ENCODE data around the gene PLEKHA7.

The PLEKHA7 gene

DNA sequence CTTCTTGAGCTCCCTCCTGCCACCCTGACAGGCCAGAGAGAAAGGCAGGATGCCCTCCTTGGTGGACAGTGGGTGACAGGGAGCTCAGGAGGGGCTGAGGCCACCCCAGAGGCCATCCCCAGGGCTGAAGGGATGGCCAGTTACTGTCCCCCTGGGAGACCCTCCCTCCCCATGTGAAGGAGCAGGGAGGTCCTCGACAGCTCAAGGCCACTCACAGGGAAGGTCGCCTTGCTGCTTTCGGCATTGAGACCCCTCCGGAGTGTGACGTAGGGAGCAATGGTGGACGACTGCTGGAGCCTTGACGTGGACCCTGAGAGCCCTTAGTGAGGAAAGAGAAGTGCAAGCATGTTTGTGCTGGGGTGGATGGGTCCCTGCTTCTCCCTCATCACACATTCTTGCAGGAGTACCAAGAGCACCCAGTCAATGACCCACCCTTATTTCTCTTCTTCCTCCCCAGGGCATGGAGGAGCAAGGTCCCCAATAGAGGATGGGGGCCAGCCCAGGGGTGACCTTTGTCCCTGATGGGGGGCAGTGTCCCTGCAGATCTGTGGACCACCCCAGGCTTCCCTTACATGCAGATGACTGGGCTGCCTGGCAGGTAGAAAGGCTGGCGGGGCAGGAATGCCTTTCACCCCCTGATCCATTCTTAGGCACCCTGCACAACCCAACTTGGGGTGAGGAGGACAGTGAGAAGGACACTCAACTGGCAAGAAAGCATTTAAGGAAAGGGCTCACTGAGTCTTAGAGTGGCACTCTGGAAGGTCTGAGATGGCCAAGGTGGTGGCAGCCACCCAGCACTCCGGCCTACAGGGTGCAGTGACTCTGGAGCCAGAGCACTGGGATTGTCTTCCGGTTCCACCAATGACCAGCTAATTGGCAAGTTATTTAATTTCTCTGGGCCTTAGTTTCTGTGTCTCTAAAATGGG is 224.4 kb downstream of the PLEKHA7 start:
- no peak for TF ChIP-seq CTCF (IDR thresholded peaks at IDR 0.05)

- TF ChIP-seq CTCF (IDR thresholded peaks at IDR 0.05), result no peak
These were observed 225.2 kb downstream of the PLEKHA7 start for GRCh38 chr11:16789063-16789420.

DNA sequence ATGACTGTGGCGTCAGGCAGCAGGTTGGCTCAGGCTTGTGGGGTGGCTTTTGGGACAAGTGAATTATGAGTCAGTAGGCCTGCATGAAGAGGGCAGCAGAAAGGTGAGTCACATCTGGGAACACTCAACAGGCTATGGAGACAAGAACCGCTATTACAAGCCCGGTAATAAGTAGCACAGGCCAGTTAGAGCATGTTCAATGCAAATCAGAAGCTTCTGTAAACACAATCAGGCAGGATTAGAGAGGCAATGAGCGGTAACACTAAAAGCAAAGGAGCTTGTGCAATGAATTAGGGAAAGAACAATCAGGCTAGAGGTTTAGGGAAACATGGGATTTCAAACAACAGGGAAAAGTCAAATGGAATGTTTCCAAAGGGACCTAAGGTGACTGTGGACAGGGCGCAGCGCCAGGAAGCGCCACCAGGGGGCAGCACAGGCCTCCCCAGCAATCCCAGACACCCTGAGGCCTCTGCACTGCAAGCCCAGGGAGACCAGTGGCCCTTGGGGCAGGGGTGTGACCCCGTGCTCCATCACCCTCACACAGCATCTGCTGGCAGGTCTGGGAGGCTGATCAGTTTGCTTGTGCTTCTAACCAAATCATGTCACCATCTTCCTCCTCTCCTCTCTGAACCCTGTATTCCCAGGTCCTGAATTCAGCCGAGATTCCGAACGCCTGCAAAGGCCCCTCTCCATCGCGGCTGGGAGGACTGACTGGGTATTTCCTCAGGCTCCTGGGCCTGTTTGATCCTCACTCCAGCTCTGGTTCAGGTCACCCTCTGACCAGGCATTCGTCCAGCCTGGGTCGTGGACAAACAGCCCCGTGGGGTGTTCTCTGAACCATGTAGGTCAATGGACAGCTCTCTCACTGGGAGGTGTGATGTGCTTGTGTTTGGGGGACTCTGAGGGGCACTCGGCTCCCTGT is 225.8 kb downstream of the PLEKHA7 start:
- TF ChIP-seq CTCF (IDR thresholded peaks at IDR 0.05), result peak; percentile 99

DNA sequence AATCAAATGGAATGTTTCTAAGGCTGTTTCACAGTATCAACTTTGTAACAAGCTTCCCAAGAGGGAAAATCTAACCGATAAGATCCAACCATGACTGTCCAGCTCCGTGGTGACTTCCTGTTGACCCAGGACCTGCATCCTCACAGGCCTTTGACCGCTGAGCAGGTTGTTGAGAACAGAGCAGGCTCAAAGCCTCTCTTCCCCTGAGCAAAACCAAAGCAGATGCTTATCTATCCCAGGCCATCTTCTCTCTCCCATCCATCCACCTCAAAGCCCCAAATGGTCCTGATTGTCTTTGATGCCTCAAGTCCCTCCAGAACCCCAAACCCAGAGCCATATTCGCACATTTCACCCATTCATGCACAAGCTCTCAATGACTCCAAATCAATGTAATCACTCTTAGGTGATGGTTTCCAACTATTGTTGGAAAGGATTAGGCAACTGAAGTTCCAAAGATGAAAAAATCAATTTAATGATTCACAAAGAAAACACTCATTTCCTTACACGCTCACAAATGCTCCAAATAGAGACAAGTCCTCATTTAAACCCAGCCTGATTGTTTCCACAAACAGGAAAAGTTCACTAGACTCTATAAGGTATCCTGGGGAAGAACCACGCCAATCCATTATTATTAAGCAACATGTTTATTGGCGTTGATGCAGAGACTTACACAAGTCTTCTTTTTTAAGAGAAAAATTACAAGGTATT is 227.0 kb downstream of the PLEKHA7 start:
- TF ChIP-seq CTCF (IDR thresholded peaks at IDR 0.05), result no peak

GRCh38 chr11:16786131-16786530 is 228.1 kb downstream of the PLEKHA7 start:
- no peak for TF ChIP-seq CTCF (IDR thresholded peaks at IDR 0.05)

DNA sequence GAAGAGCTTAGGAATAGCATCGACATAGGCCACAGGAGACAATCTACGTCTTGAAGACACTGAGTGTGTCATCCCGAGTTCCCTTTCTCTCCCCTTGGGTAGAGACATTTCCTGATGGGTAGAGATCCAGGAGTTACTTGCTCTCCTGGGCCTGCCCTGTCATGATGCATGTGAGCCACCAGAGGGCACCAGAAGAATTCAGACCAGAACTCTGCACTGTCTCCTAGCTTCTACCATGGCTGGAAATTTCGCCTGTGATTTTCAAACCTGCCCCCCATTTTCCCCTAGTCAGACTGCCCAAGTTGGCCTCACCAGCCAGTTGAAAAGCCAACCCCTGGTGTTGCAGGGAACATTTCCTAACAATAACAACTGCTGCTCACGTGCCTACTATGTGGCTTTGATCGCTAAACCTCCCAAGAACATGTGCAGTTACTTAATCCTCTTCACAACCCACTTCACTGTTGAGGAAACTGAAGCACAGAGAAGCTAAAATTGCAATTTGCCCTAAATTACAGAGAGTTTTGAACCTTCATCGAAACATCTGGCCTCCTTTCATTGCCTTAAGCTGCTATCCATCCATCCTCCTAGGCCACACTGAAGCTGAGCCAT is 228.6 kb downstream of the PLEKHA7 start:
- TF ChIP-seq CTCF (IDR thresholded peaks at IDR 0.05), result peak; percentile 89

DNA sequence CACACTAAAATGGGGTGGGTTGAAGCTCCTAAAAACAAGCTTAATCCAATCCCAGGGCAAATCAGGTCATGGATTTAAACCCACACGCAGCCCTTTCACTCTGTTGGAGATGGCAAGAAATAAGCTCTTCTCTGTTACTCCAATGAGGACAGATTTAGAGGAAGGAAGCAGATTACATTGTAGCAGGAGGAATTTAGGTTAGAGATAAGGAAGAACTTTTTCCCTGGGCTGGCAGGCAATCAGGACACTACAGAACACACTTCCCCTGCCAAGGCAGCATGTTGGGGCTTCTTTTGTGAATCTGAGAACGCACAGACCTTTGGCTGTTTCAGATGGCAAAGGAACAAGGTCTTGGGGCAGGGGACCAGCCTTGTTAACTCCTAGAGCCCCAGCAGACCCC is 229.5 kb downstream of the PLEKHA7 start:
- TF ChIP-seq CTCF (IDR thresholded peaks at IDR 0.05), result no peak

Data from LNCAP (cell line).